GM12873 (cell line): ENCODE data around the gene KCNJ15.

Experiments used
- TF ChIP-seq, protein P1 (sequence below): IDR thresholded peaks from 2 replicates; pipeline ENCODE4 v1.5.1; 2012; ENCODE audit warnings: low read depth, mild to moderate bottlenecking, moderate library complexity, low read length, control low read depth; ENCODE audit not compliant: insufficient read depth; ENCODE audit errors: missing control alignments

KCNJ15 gene

GRCh38 chr21:38343691-38344090 is 86.9 kb downstream of the KCNJ15 start:
- TF ChIP-seq, protein P1, sequence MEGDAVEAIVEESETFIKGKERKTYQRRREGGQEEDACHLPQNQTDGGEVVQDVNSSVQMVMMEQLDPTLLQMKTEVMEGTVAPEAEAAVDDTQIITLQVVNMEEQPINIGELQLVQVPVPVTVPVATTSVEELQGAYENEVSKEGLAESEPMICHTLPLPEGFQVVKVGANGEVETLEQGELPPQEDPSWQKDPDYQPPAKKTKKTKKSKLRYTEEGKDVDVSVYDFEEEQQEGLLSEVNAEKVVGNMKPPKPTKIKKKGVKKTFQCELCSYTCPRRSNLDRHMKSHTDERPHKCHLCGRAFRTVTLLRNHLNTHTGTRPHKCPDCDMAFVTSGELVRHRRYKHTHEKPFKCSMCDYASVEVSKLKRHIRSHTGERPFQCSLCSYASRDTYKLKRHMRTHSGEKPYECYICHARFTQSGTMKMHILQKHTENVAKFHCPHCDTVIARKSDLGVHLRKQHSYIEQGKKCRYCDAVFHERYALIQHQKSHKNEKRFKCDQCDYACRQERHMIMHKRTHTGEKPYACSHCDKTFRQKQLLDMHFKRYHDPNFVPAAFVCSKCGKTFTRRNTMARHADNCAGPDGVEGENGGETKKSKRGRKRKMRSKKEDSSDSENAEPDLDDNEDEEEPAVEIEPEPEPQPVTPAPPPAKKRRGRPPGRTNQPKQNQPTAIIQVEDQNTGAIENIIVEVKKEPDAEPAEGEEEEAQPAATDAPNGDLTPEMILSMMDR: no peak

DNA sequence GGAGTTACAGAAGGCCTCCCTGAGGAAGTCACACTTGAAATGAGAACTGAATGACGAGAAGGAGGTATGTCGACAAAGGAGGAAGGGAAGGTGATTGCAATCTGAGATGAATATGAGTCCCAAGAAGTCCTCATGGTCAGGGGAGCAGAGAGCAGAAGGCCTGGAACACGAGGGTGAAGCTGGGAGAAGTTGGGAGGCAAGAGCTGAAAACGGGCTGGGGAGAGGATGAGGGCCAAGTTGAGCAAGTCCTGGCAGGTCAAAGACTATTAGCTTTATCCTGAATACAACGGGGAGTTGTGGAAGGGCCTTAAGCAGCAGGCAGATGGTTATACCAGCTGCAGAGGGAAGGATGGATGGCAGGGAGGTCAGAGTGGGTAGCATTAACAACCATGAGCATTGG is 89.5 kb downstream of the KCNJ15 start:
- TF ChIP-seq, protein P1: no peak

DNA sequence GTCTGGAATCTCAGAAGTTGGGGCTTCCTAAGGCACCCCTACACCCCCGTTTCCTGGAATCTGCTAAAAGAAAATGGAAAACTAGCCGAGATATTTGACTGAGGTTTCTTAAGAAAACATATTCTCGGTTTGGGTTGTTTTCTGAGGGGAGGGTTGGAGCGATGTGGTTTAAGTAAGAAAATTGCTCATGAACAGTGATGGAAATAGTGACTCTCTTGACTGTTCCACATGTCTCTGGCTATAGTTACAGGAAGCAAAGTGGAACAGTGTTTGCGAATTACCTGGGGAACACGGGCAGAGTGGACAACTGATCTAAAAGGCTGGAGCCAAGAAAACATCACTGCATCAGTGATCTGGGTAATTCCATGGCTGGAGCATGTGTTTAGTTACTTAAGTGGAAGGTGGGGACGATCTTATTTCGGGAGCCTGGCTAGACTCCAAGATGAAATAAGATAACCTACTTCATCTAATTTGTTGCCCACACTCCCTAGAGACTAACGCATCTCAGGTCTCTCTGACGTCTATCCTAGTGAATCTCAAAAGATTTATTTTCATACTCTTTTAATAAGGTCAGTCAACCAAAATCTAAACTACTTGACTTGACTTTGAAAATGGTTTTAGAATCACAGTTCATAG is 92.4 kb downstream of the KCNJ15 start:
- TF ChIP-seq, protein P1: no peak

DNA sequence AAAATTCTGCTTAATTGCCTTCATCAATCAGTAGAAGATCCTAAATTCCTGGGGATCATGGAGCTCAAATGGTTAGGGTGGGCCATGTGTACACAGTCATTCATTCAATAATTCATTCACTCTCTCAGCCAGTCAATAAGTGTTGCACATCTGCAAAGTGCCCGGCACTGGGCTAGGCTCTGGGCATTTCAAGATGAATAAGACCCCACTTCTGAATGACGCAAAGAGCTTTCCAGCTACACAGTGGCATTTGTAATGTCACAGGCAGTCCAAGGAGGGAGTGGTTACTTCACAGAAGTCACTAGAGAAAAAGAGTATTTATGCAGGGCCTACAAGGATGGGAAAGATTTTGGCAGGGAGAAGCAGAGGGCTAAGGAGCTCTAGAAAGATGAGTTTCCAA is 93.2 kb downstream of the KCNJ15 start:
- TF ChIP-seq, protein P1: no peak

- TF ChIP-seq, protein P1: no peak
Observed at GRCh38 chr21:38350684-38351083, 93.9 kb downstream of the KCNJ15 start.

DNA sequence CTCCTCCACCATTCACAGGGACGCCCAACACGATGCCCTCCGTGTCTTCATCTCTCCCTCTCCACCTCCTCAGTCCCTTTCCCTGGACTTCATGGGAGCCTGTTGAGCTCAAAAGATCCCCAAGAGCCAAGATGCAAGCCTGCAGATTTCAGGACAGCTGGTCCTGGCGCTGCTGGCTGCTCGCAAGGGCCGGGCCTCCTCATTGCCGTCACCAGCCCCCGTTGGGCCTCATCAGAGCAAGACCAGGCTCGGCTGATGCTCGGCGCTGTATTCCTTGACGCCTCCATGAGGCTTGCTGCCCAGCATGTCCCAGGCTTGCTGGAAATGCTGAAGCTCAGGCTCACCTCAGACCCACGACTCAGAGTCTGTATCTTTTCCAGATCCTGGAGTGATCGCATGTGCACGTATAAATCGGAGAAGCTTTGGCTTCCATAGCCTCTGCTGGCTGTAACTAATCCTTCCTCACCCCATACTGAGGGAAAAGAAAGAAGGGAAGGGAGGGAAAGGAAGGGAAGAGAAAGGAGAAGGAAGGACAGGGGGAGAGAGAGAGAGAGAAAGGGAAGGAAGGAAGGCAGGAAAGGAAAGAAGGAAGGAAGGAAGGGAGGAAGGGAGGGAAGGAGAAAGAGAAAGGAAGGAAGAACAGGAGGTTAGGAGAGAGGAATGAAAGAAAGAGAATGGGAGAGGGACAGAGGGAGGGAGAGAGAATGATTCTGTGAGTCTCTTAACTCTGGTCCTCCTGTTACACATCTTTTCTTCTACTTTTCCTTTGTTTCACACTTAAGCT is 94.6 kb downstream of the KCNJ15 start:
- TF ChIP-seq, protein P1: no peak

GRCh38 chr21:38351961-38352521 is 95.2 kb downstream of the KCNJ15 start:
- TF ChIP-seq, protein P1: no peak
